Uterus (tissue), 4 donors: Measurements from ENCODE around the gene PACS1. TPM values are rescaled to one million over a fixed set of nuclear protein-coding genes. Genes with fewer than 3 reads are reported as not detected.

Source experiments
- DNase-seq, 2 donors: peaks; one replicate each; pipeline ENCODE4 v3.0.0-alpha.2; 2019 to 2020
- H3K27ac ChIP-seq, 2 donors: fragments of 200-600 bp; sonication (generic); 1 replicate in 1 of 2; 2 replicates in 1 of 2; pipeline ENCODE4 v1.5.1; 2016 to 2018
- H3K27me3 ChIP-seq, 2 donors: fragments of 200-600 bp; sonication (generic); one replicate each; pipeline ENCODE4 v1.5.1; 2018 to 2019; ENCODE audit warnings: control low read depth in 1 of 2
- H3K36me3 ChIP-seq, 2 donors: fragments of 200-600 bp; sonication (generic); one replicate each; pipeline ENCODE4 v1.5.1; 2019; ENCODE audit warnings: control low read depth in 1 of 2
- H3K4me1 ChIP-seq, 2 donors: fragments of 200-600 bp; sonication (generic); one replicate each; pipeline ENCODE4 v1.5.1; 2018 to 2019; ENCODE audit warnings: control low read depth in 1 of 2
- H3K4me3 ChIP-seq, 2 donors: fragments of 200-600 bp; sonication (generic); 1 replicate in 1 of 2; 2 replicates in 1 of 2; pipeline ENCODE4 v1.5.1; 2018 to 2019; ENCODE audit warnings: mild to moderate bottlenecking in 1 of 2
- H3K9me3 ChIP-seq, 2 donors: fragments of 200-600 bp; sonication (generic); one replicate each; pipeline ENCODE4 v1.5.1; 2019; ENCODE audit warnings: control low read depth in 1 of 2
- POLR2A ChIP-seq, 2 donors: fragments of 450-650 bp; IDR thresholded peaks; one replicate each; pipeline ENCODE4 v1.6.1; 2016; ENCODE audit warnings: antibody characterized with exemption in 2 of 2, mild to moderate bottlenecking in 1 of 2, moderate library complexity in 1 of 2
- intact Hi-C: fragments of 100-400 bp; cut with DNase I; formaldehyde crosslinking; loops from one replicate; pipeline ENCODE4 v1.15.1; 2023; ENCODE audit warnings: low total_unique reads
- total RNA-seq, 4 donors: library from RNA; depleted of rRNA in 3 of 4; stranded (reverse); fragments of >200 nt in 3 of 4; gene quantifications; one replicate each; pipeline versions ENCODE4 v1.1.0 to v1.2.4, GENCODE V29; 2014 to 2023
- TF ChIP-seq, protein P1 (sequence below), 4 experiments: fragments of 200-600 bp in 2 of 4; fragments of 450-650 bp in 2 of 4; sonication (generic) in 2 of 4; IDR thresholded peaks; one replicate each; pipeline ENCODE4 v1.5.1; 2016 to 2019; ENCODE audit warnings: antibody characterized with exemption in 4 of 4, mild to moderate bottlenecking in 2 of 4, moderate library complexity in 1 of 4
- donor health status: DM: yes; HTN: yes; CAD: no.

PACS1 gene
- total RNA-seq, 4 donors from 2014 or later = 2.9 to 79.2 (median 57.2) TPM

DNA sequence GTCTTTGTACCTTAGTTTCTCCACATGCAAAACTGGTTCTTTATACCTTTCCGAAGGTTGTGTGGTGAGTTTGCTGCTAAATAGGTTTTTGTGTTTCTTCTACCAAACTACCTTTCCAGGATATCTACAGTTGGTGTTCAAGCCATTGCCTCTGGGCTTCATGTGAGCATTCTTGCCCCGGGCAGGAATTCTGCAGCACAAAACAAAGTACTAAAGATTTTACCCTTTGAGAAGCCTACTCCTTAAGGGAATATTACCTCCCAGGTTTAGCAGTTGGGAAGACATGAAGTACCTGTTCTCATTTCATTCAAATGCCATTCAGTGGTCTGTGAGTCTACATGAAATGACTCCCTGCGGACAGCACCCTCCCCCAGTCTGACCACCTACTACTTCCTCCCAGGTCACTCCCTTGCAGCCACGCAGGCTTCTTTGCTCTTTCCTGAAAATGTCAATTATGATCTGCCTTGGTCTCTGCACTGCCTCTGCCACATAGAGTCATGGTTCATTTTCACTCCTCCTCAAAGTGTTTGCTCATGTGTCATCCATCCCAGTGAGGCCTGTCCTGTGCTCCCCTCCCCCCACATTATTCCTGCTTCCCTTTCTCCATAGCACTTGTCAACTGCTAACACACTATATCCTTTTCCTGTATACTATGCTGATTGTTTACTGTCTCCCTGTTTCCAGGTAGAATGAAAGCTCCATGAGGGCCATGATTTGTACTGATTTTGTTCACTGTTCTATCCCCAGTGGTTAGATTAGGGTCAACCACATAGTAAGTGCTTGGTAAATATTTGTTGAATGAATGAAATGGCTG, 36.9 kb downstream of the PACS1 start:
- H3K9me3 ChIP-seq = no peaks in the 10 kb centered on the region
- DNase-seq = no peak
- no peak overlapping the region for H3K27ac ChIP-seq
- no peaks in the 10 kb centered on the region for H3K36me3 ChIP-seq
- TF ChIP-seq, protein P1, sequence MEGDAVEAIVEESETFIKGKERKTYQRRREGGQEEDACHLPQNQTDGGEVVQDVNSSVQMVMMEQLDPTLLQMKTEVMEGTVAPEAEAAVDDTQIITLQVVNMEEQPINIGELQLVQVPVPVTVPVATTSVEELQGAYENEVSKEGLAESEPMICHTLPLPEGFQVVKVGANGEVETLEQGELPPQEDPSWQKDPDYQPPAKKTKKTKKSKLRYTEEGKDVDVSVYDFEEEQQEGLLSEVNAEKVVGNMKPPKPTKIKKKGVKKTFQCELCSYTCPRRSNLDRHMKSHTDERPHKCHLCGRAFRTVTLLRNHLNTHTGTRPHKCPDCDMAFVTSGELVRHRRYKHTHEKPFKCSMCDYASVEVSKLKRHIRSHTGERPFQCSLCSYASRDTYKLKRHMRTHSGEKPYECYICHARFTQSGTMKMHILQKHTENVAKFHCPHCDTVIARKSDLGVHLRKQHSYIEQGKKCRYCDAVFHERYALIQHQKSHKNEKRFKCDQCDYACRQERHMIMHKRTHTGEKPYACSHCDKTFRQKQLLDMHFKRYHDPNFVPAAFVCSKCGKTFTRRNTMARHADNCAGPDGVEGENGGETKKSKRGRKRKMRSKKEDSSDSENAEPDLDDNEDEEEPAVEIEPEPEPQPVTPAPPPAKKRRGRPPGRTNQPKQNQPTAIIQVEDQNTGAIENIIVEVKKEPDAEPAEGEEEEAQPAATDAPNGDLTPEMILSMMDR (IDR thresholded peaks at IDR 0.05) = no peak
- TF ChIP-seq POLR2A (IDR thresholded peaks at IDR 0.05) = no peak
- no peaks in the 10 kb centered on the region for H3K27me3 ChIP-seq
- H3K4me1 ChIP-seq = no peaks in the 10 kb centered on the region
- intact Hi-C loops = no loop called here
- H3K4me3 ChIP-seq = no peak overlapping the region

- no peak for DNase-seq
- no peaks in the 10 kb centered on the region for H3K9me3 ChIP-seq
- H3K36me3 ChIP-seq = no peaks in the 10 kb centered on the region
- no peaks in the 10 kb centered on the region for H3K27me3 ChIP-seq
- no peaks in the 10 kb centered on the region for H3K4me1 ChIP-seq
- TF ChIP-seq, protein P1 (IDR thresholded peaks at IDR 0.05) = no peak
- no peak overlapping the region for H3K4me3 ChIP-seq
- H3K27ac ChIP-seq = no peak overlapping the region
- intact Hi-C loops = no loop called here
These were observed 37.8 kb downstream of the PACS1 start for GRCh38 chr11:66107600-66108510.

GRCh38 chr11:66109294-66109693, 39.2 kb downstream of the PACS1 start:
- no peak overlapping the region for H3K4me3 ChIP-seq
- H3K36me3 ChIP-seq = no peaks in the 10 kb centered on the region
- no peak for DNase-seq
- H3K27ac ChIP-seq = no peak overlapping the region
- intact Hi-C loops = no loop called here
- no peaks in the 10 kb centered on the region for H3K9me3 ChIP-seq
- H3K4me1 ChIP-seq = no peaks in the 10 kb centered on the region
- no peaks in the 10 kb centered on the region for H3K27me3 ChIP-seq
- TF ChIP-seq, protein P1 (IDR thresholded peaks at IDR 0.05) = no peak
- no peak for TF ChIP-seq POLR2A (IDR thresholded peaks at IDR 0.05)

GRCh38 chr11:66111158-66111557, 41.1 kb downstream of the PACS1 start:
- intact Hi-C loops = no loop called here
- no peak overlapping the region for H3K27ac ChIP-seq

More at GRCh38 chr11:66111158-66111557, 41.1 kb downstream of the PACS1 start:
- Histone ChIP-seq H3K4me1 (no peaks in the 10 kb centered on the region), H3K9me3 (no peaks in the 10 kb centered on the region), H3K36me3 (no peaks in the 10 kb centered on the region), H3K4me3 (no peak overlapping the region), H3K27me3 (no peaks in the 10 kb centered on the region)
- DNase-seq = no peak
- TF ChIP-seq, protein P1 (IDR thresholded peaks at IDR 0.05) = no peak
- no peak for TF ChIP-seq POLR2A (IDR thresholded peaks at IDR 0.05)
